ENCODE measurements around the gene ELP6.
"Not testable (repeated sequence)": the region's sequence is repeated elsewhere in the genome, so short reads cannot be mapped to it uniquely, and the experiment has no call there.

ELP6 gene

DNA sequence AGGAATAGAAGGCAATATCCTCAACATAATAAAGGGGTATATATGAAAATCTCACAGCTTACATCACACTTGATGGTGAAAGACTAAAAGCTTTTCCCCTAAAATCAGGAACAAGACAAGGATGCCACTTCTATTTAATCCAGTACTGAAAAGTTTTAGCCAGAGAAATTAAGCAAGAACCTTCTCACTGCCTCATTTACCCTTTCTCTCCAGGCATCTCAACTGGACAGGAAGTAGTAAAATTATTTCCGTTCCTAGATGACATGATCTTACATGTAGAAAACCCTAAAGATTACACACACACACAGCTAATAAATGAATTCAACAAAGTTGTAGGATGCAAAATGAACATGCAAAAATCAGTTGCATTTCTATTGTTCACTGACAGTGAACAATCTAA, 48.9 kb downstream of the ELP6 start:
- DNase-seq (ENCODE audit: low spot score), result no peak

- not testable (repeated sequence) for DNase-seq (ENCODE audit: low spot score)
These were observed 53.9 kb downstream of the ELP6 start for GRCh38 chr3:47459534-47460085.

- DNase-seq (ENCODE audit: low spot score), result no peak
These were observed 56.5 kb downstream of the ELP6 start for GRCh38 chr3:47456984-47457383.

DNA sequence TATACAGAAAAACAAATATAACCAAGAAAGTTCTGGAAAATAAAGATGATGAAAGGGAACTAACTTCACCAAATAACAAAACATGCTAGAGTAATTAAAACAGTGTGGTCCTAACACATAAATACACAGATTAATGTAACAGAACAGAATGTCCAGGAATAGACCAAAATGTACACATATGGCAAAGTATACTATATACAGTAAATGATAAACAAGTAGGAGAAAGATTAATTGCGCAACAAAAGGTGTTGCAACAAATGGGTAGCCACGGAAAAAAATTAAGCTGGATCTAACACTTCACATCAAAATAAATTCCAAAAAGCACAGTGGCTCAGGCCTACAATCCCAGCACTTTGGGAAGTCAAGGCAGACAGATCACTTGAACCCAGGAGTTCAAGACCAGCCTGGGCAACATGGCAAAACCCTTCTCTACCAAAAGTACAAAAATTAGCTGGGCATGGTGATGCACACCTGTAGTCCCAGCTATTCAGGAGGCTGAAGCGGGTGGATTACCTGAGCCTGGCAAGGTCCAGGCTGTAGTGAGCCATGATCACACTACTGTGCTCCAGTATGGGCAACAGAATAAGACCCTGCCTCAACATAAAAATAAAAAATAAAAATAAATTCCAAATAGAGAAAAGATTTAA, 57.6 kb downstream of the ELP6 start:
- DNase-seq (ENCODE audit: low spot score), result no peak

DNA sequence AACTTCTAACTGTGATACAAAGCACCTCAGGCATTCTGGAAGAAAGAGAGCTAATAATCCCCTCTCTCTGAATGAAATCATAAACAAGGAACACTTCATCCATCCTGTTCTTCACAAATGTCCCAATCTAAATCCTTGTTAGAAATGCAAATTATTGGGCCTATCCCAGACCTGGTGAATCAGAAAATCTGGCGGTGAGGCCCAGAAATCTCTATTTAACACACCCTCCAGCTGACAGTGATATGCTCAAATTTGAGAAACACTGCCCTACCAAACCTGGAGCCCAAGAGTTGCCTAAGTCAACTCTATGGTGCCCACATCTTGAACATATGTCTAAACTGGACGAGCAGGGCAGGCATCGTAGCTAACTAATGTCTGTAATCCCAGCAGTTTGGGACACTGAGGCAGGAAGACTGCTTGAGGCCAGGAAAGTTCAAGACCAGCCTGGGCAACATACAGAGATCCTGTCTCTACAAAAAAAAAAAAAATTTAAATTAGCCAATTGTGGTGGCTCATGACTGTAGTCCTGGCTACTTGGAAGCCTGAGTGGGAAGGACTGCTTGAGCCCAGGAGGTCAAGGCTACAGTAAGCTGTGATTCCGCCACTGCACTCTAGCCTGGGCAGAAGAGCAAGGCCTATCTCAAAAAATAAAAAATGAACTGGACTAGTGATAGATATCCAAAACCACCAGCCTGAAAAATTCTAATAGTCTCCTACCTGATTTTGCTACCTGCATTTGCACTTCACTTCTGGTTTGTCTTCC, 60.9 kb downstream of the ELP6 start:
- DNase-seq (ENCODE audit: low spot score), result no peak
